Activated effector memory CD4-positive, alpha-beta T cell treated with anti-CD3 and anti-CD28 coated beads, Interleukin-2, amount 50 U/mL, for 16 hours (primary cell): Measurements from ENCODE around the gene DAAM2.

Experiments used
- DNase-seq: peaks from one replicate; pipeline ENCODE4 v3.0.0-alpha.2; 2020

The DAAM2 gene

DNA sequence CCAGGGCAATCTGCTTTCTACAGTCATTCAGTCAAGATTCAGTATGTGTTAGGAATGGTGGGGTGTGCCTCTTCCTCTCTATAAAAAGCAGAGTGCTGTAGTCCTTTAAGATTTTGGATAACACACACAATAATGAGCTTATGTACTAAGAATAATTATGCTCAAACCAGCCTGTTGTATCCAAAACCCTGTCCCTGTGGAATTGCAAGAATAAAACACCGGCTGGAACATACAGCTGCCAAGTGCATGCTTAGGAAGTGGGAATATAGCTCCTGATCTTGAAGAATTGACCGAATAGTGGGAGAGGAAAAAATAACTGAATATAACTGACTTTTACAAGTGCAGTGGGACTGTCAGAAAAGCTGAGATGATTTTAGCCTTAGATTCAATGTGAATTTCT is 143.1 kb downstream of the DAAM2 start:
- DNase-seq: no peak

- no peak for DNase-seq
Observed at GRCh38 chr6:39936857-39937256, 144.7 kb downstream of the DAAM2 start.

DNA sequence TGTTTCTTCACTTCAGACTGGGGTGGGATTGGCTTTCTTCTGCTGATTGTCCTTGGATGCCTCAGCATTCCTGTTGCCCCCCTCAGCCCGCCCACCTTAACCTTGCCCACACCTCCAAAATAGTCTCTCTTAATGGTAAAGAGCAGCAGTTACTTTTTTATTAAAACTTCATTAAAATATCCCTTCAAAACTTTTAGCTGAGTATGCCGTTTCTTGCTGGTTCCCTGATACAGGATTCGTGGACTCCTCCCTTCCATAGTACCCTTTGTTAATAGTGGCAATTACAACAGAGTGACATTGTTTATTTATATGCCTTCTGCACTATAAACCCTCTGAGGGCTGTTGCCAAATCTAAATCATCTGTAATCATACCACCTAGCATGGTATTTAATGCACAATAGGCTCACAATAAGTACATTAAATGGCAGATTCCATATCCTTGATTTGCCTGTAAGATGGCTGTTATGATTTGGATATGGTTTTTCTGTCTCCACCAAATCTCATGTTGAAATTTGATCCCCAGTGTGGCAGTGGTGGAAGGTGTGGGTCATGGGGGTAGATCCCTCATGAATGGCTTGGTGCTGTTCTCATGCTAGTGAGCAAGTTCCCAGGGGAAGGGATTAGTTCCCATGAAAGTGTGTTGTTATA is 145.6 kb downstream of the DAAM2 start:
- DNase-seq: no peak

DNA sequence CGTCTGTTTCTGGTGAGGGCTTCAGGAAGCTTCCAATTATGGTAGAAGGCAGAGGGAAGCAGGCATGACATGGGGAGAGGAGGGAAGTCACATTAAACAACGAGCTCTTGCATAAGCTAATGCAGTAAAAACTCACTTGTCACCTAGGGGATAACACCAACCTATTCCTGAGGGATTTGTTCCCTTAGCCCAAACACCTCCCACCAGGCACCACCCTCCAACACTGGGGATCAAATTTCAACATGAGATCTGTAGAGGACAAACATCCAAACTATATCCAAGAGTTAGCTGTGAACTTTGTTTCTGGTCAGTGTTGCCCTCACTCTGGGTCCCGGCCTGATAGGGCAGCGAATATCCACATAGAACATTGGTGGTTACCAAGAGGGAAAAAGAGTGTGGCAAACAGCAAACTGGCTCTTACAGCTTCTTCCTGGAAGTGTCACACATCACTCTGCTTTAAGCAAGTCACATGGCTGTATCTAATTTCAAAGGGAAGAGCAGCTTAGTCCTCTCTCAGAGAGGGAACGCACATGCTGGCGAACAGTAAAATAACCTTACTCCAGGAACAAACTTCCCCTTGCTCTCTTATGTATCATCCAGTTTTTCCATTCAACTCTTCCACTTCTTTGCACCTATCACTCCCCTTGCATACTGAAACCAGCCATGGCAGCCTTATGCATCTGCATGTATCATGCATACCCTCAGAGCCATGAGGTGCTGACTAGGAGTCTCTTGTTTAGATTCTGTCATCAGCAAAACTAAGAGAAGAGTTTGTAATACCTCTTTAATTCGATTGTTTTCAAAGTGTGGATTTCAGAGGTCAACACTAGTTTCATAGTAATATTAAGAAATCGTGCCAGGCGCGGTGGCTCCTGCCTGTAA is 146.8 kb downstream of the DAAM2 start:
- DNase-seq: no peak

GRCh38 chr6:39941138-39941537 is 149.0 kb downstream of the DAAM2 start:
- no peak for DNase-seq

DNA sequence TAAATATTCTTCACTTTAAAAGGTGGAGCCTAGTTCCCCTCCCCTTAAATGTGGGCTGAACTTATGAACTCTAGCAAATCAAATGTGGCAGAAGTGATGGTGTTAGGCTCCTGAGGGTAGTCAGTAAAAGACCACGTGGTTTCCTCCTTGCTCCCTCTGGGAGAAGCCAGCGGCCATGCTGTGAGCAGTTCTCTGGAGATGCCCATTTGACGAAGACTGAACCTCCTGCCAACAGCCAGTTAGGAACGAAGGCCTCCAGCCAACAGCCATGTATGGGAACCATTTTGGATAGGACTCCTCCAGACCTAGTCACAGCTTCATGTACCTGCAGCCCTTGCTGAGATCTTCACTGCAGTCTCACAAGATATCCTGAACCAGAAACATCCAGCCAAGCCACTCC is 149.6 kb downstream of the DAAM2 start:
- no peak for DNase-seq

- DNase-seq: no peak
Observed at GRCh38 chr6:39942903-39943580, 150.9 kb downstream of the DAAM2 start.

DNA sequence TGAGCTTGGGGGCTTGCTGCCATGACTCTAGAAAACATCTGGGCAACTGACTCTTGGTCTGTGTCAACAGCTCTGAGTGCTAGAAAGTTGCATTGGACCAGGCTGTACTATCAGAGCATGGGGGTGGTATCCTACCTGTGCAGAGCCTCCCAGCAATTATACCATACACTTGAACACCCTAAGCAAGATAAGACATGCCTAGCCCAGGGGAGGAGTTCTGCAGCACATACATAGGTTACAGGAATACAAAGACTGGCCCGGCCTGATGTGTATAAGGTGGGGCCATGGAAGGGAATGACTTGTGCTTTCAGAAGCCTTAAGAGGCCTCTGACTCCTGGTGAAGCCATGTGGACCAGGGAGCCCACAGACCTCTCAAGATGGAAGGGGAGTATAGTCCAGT is 153.4 kb downstream of the DAAM2 start:
- no peak for DNase-seq

- DNase-seq: no peak
Observed at GRCh38 chr6:39947611-39948068, 155.5 kb downstream of the DAAM2 start.

DNA sequence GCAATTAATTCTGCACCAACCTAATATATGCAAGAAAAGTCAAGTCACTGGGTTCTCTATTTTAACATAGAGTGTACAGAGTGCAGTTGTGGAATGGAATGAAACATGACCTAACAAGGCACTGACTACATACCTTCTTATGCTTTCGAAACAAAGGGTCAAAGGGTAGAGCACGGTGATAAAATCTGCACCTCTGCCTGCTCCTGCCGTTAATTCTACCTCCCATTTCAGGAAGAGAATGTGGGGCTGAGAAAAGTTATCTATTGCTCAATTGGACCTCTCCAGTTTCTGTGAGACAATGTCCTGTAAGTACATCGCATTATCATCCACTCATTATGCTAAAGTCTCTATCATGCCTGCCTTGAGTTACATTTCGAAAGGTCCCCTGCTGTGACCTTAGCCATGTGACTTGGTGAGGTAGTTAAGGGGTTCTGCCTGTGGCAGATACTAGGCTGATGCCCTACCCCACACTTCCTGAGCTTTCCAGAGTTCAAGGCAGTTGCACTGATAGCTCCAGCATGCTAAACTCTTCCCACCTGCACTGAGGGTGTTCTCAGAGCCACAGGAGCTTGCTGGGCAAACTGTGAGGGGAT is 156.1 kb downstream of the DAAM2 start:
- no peak for DNase-seq

- no peak for DNase-seq
Observed at GRCh38 chr6:39950125-39950720, 158.0 kb downstream of the DAAM2 start.

DNA sequence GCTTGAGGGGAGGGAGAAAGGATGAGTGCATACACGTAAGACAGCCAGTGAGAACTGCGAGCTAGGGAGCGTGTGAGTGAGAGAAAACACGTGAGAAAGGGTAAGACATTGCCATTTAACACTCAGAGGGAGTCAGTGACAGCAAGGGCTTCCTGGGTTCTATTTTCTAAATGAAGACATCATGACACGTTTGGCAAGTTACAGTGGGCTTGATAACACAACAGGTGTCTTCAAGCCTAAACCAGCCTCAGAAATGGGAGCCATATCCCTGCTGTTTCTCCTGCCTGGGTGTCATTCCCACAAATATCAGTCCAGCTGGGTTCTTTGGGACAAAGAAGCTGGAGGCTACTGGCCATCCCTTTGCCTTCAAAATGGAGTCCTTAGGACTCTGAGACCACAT is 159.0 kb downstream of the DAAM2 start:
- no peak for DNase-seq

DNA sequence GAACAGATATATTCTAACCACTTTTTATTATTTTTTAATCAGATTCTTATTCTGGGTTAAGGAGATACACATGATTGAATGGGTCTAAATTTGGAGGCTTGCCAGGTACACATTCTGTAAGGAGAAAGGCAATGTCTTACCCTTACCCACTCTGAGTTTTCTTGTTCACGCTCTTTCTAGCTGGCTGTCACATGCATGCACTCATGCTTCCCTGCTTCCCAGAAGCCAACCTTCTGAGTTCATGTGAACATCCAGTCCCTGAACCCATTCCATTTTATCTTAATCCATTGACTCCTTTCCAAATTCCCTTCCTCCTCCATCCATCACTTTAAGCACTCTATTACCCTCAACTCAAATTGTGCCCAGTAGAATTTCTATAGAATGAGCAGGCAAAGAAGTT is 159.5 kb downstream of the DAAM2 start:
- no peak for DNase-seq

GRCh38 chr6:39952167-39952566 is 160.0 kb downstream of the DAAM2 start:
- no peak for DNase-seq

DNA sequence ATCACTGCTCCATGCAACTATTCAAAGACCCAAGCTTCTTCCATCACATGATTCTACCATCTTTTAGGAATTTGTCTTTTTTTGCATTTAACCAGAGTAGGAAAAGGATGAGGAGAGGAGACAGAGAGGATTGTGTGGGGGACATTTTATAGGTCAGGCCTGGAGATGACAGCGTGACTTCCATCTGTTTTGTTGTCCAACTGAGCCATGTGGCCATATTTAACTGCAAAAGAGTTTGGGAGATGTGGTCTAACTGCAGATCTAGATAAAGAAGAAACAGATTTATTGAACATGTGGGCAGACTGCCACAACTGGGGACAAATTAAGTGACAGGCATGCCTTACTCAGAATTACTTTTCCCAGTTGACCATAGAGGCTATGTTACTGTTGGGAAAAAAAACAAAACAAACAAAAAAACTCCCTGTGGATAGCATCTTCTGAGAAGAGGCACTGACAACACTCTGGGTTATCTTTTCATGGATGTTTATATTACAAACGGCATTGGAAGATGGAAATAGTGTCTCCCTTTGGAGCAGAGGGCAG is 161.0 kb downstream of the DAAM2 start:
- DNase-seq: no peak
